Bronchial epithelial cell (primary cell): ENCODE results near the gene ANKMY1. TPM values are rescaled to one million over a fixed set of nuclear protein-coding genes. Genes with fewer than 3 reads are reported as not detected.

Source experiments
- DNase-seq: peaks from one replicate; pipeline ENCODE4 v3.0.0-alpha.2; 2010; ENCODE audit warnings: low read depth
- FAIRE-seq: peaks from 2 replicates; lab custom pipeline; 2011; peaks lifted over from hg19 to GRCh38; lab: Jason Lieb, UNC
- H3K27me3 ChIP-seq: 2 replicates; pipeline ENCODE4 v1.5.1; 2011; ENCODE audit warnings: low read length; ENCODE audit not compliant: control insufficient read depth, insufficient read depth
- H3K36me3 ChIP-seq: 2 replicates; pipeline ENCODE4 v1.5.1; 2011; ENCODE audit warnings: low read length; ENCODE audit not compliant: control insufficient read depth, insufficient read depth
- H3K4me3 ChIP-seq: 2 replicates; pipeline ENCODE4 v1.5.1; 2011; ENCODE audit warnings: mild to moderate bottlenecking, low read depth, low read length, control low read depth
- CTCF ChIP-seq: IDR thresholded peaks from 2 replicates; pipeline ENCODE4 v1.5.1; 2011; ENCODE audit warnings: mild to moderate bottlenecking, moderate library complexity, low read length, control low read depth, inconsistent platforms; ENCODE audit not compliant: insufficient read depth, severe bottlenecking
- total RNA-seq: library from RNA; depleted of rRNA; stranded (reverse); fragments of >200 nt; gene quantifications from 2 replicates; pipeline ENCODE4 v1.2.1, GENCODE V29; 2014

Gene ANKMY1
- total RNA-seq, 1 donor from 2014 or later, result 15.8 TPM

GRCh38 chr2:240468303-240469238 lies 89.2 kb downstream of the ANKMY1 start:
- H3K36me3 ChIP-seq, result peaks cover 23% of the 10 kb centered on the region
- DNase-seq (no peak), FAIRE-seq (no peak)
- no peaks in the 10 kb centered on the region for H3K27me3 ChIP-seq
- H3K4me3 ChIP-seq, result no peak overlapping the region
- TF ChIP-seq CTCF, result no peak

GRCh38 chr2:240467659-240468302 lies 90.0 kb downstream of the ANKMY1 start:
- DNase-seq, result no peak
- no peak for TF ChIP-seq CTCF
- no peaks in the 10 kb centered on the region for H3K27me3 ChIP-seq
- no peak overlapping the region for H3K4me3 ChIP-seq
- peak; percentile 40 for FAIRE-seq
- peaks cover 28% of the 10 kb centered on the region for H3K36me3 ChIP-seq

GRCh38 chr2:240467149-240467642 lies 90.6 kb downstream of the ANKMY1 start:
- Histone ChIP-seq H3K36me3 (peaks cover 31% of the 10 kb centered on the region), H3K27me3 (no peaks in the 10 kb centered on the region), H3K4me3 (no peak overlapping the region)
- TF ChIP-seq CTCF, result no peak
- no peak for DNase-seq
- no peak for FAIRE-seq

- TF ChIP-seq CTCF, result no peak
- DNase-seq (no peak), FAIRE-seq (no peak)
- H3K4me3 ChIP-seq, result no peak overlapping the region
- no peaks in the 10 kb centered on the region for H3K27me3 ChIP-seq
- H3K36me3 ChIP-seq, result peaks cover 33% of the 10 kb centered on the region
Observed at GRCh38 chr2:240466579-240467148, 91.1 kb downstream of the ANKMY1 start.

GRCh38 chr2:240465765-240466578 lies 91.8 kb downstream of the ANKMY1 start:
- Histone ChIP-seq H3K27me3 (no peaks in the 10 kb centered on the region), H3K36me3 (peaks cover 33% of the 10 kb centered on the region), H3K4me3 (no peak overlapping the region)
- no peak for FAIRE-seq
- DNase-seq, result no peak
- no peak for TF ChIP-seq CTCF
